AG04449 (cell line): ENCODE results near the gene NPAS2.

Source experiments
- CTCF ChIA-PET: fragments of 350-600 bp; formaldehyde crosslinking; extraction: SDS; loops from one replicate; lab custom pipeline; 2021; ENCODE audit warnings: antibody characterized with exemption; lab: Yijun Ruan, JAX
- POLR2A ChIA-PET: fragments of 400-600, 350-600 bp; formaldehyde crosslinking; extraction: SDS; loops from one replicate; lab custom pipeline; 2020; ENCODE audit warnings: antibody characterized with exemption, inconsistent platforms; lab: Yijun Ruan, JAX
- DNase-seq: peaks from one replicate; pipeline ENCODE4 v3.0.0-alpha.2; 2010; ENCODE audit warnings: low read depth, low spot score
- H3K4me3 ChIP-seq: 2 replicates; pipeline ENCODE4 v1.5.1; 2011; ENCODE audit warnings: low read depth, mild to moderate bottlenecking, control low read depth, low read length
- CTCF ChIP-seq: IDR thresholded peaks from one replicate; pipeline ENCODE4 v1.5.1; 2011; ENCODE audit warnings: mild to moderate bottlenecking, moderate library complexity, low read length, control low read depth, inconsistent platforms; ENCODE audit not compliant: insufficient read depth; ENCODE audit errors: missing control alignments

Gene NPAS2

GRCh38 chr2:100852447-100852846, 32.5 kb downstream of the NPAS2 start:
- H3K4me3 ChIP-seq = no peak overlapping the region
- no peak for DNase-seq
- ChIA-PET POLR2A (no interaction called here), CTCF (interaction anchor here (0.6 to 0.9 kb wide), 2 partner anchors 9 to 54 kb away, joined by 3 read pairs; no protein-coding TSS in a partner anchor)
- no peak for TF ChIP-seq CTCF

GRCh38 chr2:100852999-100853908, 33.3 kb downstream of the NPAS2 start:
- ChIA-PET CTCF (interaction anchor here (0.6 kb wide), 1 partner anchor 53 kb away, joined by 3 read pairs; no protein-coding TSS in a partner anchor), POLR2A (no interaction called here)
- TF ChIP-seq CTCF = no peak
- no peak overlapping the region for H3K4me3 ChIP-seq
- no peak for DNase-seq

GRCh38 chr2:100853909-100854810, 34.2 kb downstream of the NPAS2 start:
- no peak overlapping the region for H3K4me3 ChIP-seq
- CTCF ChIA-PET = no interaction called here
- no peak for TF ChIP-seq CTCF
- POLR2A ChIA-PET = no interaction called here
- DNase-seq = no peak

DNA sequence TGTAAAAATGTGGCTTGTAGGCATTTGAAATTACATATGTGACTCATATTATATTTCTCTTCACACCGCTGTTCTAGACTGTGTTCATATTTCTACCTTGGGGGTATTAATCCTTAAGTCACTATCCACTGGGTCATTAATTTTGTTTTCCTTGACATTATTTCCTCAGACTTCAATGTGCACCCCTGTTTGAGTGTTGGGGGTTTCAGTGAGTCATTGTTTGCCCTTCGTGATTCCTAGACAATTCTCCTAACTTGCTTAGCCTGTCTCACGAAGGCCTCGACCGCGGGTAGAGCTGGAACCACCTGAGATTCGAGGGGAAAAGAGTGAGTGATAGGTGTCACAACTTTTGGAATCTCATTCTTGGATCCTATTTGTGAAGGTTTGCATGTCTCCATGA, 35.1 kb downstream of the NPAS2 start:
- TF ChIP-seq CTCF = no peak
- ChIA-PET POLR2A (no interaction called here), CTCF (interaction anchor here (0.9 to 1.3 kb wide), 3 partner anchors 10 to 125 kb away, joined by 3 read pairs; no protein-coding TSS in a partner anchor)
- no peak for DNase-seq
- no peak overlapping the region for H3K4me3 ChIP-seq

DNA sequence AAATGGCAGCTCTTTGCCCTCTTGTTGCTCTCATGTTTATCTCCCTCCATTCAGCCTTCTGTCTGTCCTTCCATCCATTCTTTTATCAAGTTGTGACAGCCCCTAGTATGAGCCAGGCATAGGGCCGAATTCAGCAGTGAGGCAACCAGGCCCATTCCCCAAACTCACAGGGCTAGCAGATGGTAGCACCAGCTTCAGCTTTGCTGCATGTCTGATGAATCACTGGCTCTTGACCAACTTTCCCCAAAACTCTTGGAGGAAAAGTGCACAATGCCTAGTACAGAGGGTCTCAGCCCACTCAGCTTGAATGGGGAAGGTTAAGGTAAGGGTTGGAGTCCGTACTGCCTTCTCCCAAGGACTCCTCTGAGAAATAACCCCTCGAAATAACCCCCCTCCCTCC, 35.7 kb downstream of the NPAS2 start:
- H3K4me3 ChIP-seq = no peak overlapping the region
- no peak for TF ChIP-seq CTCF
- DNase-seq = no peak
- ChIA-PET CTCF (interaction anchor here (0.9 to 1.3 kb wide), 3 partner anchors 10 to 125 kb away, joined by 3 read pairs; no protein-coding TSS in a partner anchor), POLR2A (no interaction called here)
